ENCODE results near the gene EEIG1. TPM values are rescaled to one million over a fixed set of nuclear protein-coding genes. Genes with fewer than 3 reads are reported as not detected.

The EEIG1 gene
- total and polyA plus RNA-seq, 9 of the 15 experiments (the other 6 are each of a cell fraction or from before 2014, with no cell fraction given) = 0.17 to 16.7 (median 3.6) TPM

- TF ChIP-seq PTBP1 (IDR thresholded peaks at IDR 0.05; ENCODE audit: low read depth, low read length) = no peak
- TF ChIP-seq MTA1 (IDR thresholded peaks at IDR 0.05; ENCODE audit: borderline replicate concordance) = no peak
- TF ChIP-seq, protein P1, sequence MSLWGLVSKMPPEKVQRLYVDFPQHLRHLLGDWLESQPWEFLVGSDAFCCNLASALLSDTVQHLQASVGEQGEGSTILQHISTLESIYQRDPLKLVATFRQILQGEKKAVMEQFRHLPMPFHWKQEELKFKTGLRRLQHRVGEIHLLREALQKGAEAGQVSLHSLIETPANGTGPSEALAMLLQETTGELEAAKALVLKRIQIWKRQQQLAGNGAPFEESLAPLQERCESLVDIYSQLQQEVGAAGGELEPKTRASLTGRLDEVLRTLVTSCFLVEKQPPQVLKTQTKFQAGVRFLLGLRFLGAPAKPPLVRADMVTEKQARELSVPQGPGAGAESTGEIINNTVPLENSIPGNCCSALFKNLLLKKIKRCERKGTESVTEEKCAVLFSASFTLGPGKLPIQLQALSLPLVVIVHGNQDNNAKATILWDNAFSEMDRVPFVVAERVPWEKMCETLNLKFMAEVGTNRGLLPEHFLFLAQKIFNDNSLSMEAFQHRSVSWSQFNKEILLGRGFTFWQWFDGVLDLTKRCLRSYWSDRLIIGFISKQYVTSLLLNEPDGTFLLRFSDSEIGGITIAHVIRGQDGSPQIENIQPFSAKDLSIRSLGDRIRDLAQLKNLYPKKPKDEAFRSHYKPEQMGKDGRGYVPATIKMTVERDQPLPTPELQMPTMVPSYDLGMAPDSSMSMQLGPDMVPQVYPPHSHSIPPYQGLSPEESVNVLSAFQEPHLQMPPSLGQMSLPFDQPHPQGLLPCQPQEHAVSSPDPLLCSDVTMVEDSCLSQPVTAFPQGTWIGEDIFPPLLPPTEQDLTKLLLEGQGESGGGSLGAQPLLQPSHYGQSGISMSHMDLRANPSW (CRISPR knock-in tag; IDR thresholded peaks at IDR 0.05) = no peak
- no peak for TF ChIP-seq HCFC1 (IDR thresholded peaks at IDR 0.05; ENCODE audit: low read depth, low read length)
- TF ChIP-seq NFATC3 (IDR thresholded peaks at IDR 0.05) = no peak
- TF ChIP-seq SIX5 (IDR thresholded peaks at IDR 0.05; ENCODE audit: borderline replicate concordance in 1 of 2, insufficient read depth in 1 of 2, low read depth in 1 of 2, low read length in 2 of 2) = no peak
- TF ChIP-seq ZBTB7A (IDR thresholded peaks at IDR 0.05; ENCODE audit: borderline replicate concordance, control insufficient read depth, low read depth, low read length) = peak; percentile 86; the same call in 1 of the 2 replicates
- TF ChIP-seq HEY1 (CRISPR knock-in tag; IDR thresholded peaks at IDR 0.05; ENCODE audit: borderline replicate concordance) = no peak
These were observed 39.5 kb downstream of the EEIG1 start (continued) for GRCh38 chr9:127941062-127941960.

All from K562 (cell line).